ENCODE measurements around the gene ZNF263. TPM values are rescaled to one million over a fixed set of nuclear protein-coding genes. Genes with fewer than 3 reads are reported as not detected.

ZNF263 gene
- total and polyA plus RNA-seq, 2 donors (not counting 1 experiment from before 2014, with no cell fraction given) = 24.7 to 46.0 TPM

DNA sequence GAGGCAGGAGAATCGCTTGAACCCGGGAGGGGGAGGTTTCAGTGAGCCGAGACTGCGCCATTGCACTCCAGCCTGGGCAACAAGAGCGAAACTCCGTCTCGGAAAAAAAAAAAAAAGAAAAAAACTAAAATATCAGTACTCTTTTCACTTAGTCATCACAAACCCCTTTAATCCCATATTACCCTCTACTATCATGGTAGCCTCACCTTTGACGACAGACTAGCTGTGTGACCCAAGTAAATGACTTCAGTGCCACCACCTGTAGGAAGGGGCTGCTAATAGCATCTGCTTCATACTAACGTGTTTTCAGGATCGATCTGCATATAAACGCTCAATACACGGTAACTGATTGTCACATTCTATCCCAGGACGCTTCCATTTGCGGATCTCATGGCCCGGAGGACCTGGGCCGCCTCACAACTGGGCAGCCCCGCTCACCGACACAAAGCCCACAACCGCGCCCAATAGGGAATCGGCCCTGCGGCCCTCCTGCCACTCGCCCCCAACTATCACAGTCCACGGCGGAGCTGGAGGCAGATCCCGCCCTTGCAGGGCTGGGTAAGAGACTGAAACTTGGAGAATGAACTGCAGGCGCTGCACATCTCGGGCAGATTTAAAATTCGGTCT, 1.1 kb upstream of the ZNF263 start:
- peaks cover 37% of the 10 kb centered on the region for H3K4me1 Mint-ChIP-seq
- H3K27ac Mint-ChIP-seq = peak overlapping the region; percentile 98
- no peaks in the 10 kb centered on the region for H3K9me3 Mint-ChIP-seq (ENCODE audit: insufficient read depth)
- peaks cover 23% of the 10 kb centered on the region for H4K20me1 ChIP-seq (ENCODE audit: control insufficient read depth, insufficient read depth, low read length, poor library complexity, severe bottlenecking)
- H3K4me2 ChIP-seq (replicated peaks; ENCODE audit: low read depth, low read length, poor library complexity, severe bottlenecking) = peak overlapping the region; percentile 98
- H3K4me3 ChIP-seq (ENCODE audit: control extremely low read depth in 1 of 5, extremely low read depth in 1 of 5, insufficient read depth in 1 of 5, low read depth in 2 of 5, low read length in 4 of 5) = peak overlapping the region; percentile 78 to 100 (median 95)
- peaks cover 22 to 30% of the 10 kb centered on the region in 2 donors for H3K4me1 ChIP-seq (ENCODE audit: control insufficient read depth in 2 of 2, insufficient read depth in 2 of 2, low read length in 2 of 2)
- H3K9ac ChIP-seq (ENCODE audit: low read length) = peak overlapping the region; percentile 76
- POLR2A ChIA-PET = interaction anchor here (0.5 to 2.8 kb wide), 9 partner anchors 18 to 989 kb away, joined by 3 to 18 read pairs (median 7); partner anchors contain the start of genes TIGD7, ZNF174, ZNF200 and ZNF213
- H2AFZ ChIP-seq (ENCODE audit: insufficient read depth, low read depth, low read length, poor library complexity, severe bottlenecking) = peak overlapping the region; percentile 81
- no peaks in the 10 kb centered on the region for H3K27me3 ChIP-seq (replicated peaks in 1 of 4; ENCODE audit: control extremely low read depth in 1 of 4, control insufficient read depth in 3 of 4, insufficient read depth in 4 of 4, low read length in 3 of 4)
- H3K27ac ChIP-seq (ENCODE audit: low read length in 2 of 2) = peak overlapping the region; percentile 25 to 97
- DNase-seq (no peak), ATAC-seq (ENCODE audit: low read depth) (peak; percentile 7)
- H3K9me3 ChIP-seq (ENCODE audit: control extremely low read depth in 1 of 3, control insufficient read depth in 2 of 3, insufficient read depth in 1 of 3, low read length in 2 of 3) = peaks cover 0 to 7% (median 1%) of the 10 kb centered on the region in 3 donors
- H3K79me2 ChIP-seq (ENCODE audit: control insufficient read depth, insufficient read depth, low read length) = peaks cover 37% of the 10 kb centered on the region
- intact Hi-C loops (cut with micrococcal nuclease) = loop anchor here (2.0 to 10.0 kb wide), 3 partner anchors 129 to 599 kb away; partner anchors contain the start of genes CREBBP, HCFC1R1, THOC6 and TNFRSF12A
- CTCF ChIA-PET = interaction anchor here (0.7 to 1.7 kb wide), 4 partner anchors 16 to 118 kb away, joined by 3 to 17 read pairs (median 3); partner anchors contain the start of genes TIGD7, ZNF75A and ZSCAN32
- TF ChIP-seq EZH2 (IDR thresholded peaks at IDR 0.05; ENCODE audit: borderline replicate concordance, insufficient read depth, low read depth, low read length, poor library complexity, severe bottlenecking) (no peak), CTCF (IDR thresholded peaks at IDR 0.05) (no peak)
- H3K4me3 Mint-ChIP-seq = peak overlapping the region; percentile 97
- no peaks in the 10 kb centered on the region for H3K27me3 Mint-ChIP-seq
- peaks cover 4 to 14% of the 10 kb centered on the region in 2 experiments for H3K36me3 ChIP-seq (replicated peaks in 1 of 2; ENCODE audit: control extremely low read depth in 1 of 2, control insufficient read depth in 1 of 2, extremely low read depth in 1 of 2, insufficient read depth in 2 of 2, low read length in 1 of 2)
- WGBS (ENCODE audit: insufficient coverage) = 2% methylated on average over 22 of the region's 29 CpGs
